Stimulated activated CD4-positive, alpha-beta T cell treated with anti-CD3 and anti-CD28 coated beads, Interleukin-12 subunit alpha, Interleukin-12 subunit beta, amount 100 ng/mL, for 48 hours (primary cell): ENCODE measurements around the gene PTBP1.
A peak's percentile ranks its signal among the peaks of the same experiment; 100 is the strongest.

Experiments used
- DNase-seq, 3 donors: peaks; one replicate each; pipeline ENCODE4 v3.0.0-alpha.2; 2020; ENCODE audit warnings: low read depth in 2 of 3, low spot score in 1 of 3

Gene PTBP1

DNA sequence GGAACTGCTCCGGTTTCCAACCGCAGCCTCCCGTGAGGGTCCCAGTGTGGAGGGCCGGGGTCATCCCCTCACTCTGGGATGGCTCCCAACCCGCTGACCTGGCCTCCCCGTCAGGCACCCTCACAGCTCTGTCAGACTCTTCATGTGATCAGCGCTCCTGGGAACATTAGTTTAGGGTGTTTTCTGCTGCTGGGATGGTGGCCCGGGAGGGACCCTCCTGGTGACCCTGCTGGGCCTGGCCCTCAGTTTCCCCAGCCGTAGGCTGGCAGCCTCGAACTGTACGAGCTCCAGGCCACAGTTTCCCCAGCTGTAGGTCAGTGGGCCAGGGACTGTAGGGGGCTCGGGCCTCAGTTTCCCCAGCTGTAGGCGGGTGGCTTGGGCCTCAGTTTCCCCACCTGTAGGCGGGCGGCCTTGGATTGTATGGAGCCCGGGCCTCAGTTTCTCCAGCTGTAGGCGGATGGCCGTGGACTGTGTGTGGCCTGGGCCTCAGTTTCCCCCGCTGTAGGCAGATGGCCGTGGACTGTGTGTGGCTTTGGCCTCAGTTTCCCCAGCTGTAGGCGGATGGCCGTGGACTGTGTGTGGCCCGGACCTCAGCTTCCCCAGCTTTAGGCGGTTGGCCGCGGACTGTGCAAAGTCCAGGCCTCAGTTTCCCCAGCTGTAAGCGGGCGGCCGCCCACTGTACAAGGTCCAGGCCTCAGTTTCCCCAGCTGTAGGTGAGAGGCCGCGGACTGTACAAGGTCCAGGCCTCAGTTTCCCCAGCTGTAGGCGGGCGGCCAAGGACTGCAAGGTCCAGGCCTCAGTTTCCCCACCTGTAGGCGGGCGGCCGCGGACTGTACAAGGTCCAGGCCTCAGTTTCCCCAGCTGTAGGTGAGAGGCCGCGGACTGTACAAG, 1.3 kb upstream of the PTBP1 start:
- DNase-seq: no peak

DNA sequence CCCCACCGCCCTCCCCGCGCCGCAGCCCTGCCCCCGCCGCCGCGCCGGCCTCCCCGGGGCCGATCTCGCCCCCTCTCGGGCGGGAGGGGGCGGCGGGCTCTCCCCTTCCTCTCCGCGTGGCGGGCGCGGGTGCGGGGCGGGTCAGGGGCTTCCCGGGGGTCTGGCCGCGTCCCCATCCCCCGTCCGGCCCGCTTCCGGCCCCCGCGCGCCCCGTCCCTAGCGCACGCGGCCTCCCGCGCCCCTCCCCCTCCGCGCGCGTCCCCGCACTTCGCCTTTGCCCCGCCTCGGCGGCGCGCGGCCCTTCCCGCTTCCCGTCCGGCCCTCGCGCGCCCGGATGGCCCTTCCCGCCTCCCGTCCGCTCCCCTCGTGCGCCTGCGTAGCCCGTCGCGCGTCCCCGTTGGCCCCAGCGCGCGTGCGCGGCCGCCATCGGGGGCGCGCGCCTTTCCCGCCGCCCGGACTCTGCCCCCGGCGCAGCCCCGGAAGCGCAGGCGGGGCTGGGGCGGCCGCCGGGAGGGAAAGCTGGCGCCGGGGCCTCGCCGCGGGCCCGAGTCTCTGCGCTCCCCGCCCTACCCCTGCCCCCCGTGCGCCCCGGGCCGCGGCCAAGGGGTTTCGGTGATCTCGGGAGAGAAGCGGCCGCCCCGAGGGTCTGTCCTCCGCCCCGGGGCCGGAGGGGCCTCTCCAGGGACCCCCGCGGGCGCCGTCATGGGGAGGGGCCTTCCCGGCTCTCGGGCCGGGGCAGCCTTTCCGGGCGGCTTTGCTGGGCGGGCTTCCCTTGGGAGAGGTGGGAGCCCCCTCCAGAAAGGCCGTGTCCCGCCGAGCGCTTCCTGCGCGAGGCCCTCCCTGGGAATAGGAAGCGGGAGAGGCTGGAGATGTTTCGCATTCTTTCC, 519 bp downstream of the PTBP1 start:
- peak; percentile 72 to 90 (median 84) for DNase-seq

DNA sequence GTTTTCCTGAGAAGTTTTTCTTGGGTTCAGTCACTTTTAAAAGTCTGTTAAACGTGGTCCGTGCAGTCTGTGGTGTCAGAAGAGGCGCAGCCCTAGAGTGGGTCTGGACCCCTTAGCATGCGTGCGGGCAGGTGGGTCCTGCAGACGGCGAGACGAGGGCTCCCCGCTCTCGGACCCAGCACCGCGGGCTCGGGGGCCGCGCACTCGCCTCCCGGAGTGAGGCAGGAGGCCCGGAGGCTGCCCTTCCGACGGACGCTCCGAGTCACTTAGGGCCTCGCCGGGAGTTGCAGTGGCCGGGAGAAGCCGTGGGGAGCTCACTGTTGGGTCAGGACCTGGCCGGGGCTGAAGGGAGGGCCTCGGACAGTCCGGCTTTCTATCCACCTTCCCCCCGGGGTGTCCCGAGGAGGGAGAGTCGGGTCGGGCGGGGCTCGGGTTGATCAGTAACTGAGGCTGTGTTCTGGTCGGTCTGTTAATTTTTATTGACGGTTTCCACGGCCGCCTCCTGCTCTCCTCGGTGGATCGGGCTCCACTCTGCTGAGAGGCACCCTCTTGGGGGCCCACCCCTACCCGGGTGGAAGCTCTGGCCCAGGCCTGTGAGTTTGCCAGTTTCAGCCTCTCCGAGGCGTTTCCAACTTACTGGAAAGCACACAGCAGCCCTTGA, 1.3 kb downstream of the PTBP1 start:
- DNase-seq: no peak

DNA sequence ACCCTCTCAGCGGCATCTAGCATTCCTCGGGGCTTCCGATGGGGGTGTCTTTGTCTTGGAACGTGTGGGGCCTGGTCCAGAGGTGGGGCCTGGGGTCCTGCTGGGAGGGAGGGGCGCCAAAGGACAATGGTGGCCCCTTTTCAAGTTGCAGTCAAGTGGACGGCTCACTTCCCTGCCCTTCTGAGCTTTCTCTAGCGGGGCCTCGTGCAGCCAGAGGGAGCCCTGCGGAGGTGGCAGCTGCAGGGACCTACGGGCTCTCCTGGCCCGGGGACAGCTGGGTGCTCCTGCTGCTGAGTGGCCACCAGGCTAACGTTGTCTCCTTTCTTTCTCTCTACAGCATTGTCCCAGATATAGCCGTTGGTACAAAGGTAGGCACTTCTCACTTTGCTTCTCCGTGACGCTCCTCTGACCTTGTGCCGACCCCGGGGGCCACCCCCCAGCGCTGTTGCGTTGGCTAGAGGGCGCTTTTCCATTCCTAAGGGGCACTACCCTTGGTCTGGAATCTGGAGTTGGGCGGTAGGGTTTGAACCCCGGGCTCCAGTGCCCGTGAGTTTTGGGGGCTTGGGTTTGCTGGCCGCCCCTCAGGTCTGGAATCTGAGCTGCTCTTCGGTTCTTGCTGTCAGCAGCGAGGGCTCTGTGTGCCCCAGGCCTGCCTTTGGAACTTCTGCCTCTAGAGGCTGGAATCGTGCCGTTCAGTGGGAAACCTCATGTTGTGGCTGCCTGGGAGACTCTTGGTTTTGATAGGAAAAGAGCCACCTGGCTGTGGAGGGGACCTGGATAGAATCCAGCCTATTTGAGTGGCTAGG, 2.0 kb downstream of the PTBP1 start:
- DNase-seq: no peak

DNA sequence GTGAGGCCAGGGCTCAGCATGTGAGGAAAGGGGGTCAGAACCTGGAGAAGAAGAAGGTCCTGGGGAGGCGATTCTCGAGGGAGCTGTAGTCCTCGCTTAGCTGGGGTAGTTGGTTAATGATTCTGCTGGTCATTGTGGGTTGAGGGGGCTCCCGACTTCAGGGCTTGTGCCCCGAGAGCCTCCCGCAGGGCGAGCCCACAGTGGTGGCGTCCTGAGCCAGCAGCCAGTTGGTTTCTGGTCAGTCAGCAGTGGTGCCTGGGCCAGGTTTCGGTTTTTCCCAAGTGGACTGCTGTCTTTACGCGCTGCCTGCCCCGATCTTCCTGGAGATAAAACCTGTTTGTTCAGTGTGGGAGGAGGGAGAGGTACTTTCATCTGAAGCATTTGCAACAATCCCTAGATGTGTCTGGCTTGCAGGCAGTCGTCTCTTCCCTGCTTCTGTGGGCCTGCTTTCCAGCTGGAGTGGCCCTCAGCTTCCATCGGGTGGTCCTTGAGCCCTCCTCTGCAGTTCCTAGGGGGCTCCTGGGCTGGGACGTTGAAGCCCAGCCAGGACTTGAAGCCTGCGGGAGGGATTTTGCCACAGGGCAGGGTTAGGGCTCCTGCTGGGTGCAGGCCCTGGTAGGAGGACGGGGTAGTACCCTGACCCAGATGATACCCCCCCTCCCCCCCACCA, 3.2 kb downstream of the PTBP1 start:
- no peak for DNase-seq

DNA sequence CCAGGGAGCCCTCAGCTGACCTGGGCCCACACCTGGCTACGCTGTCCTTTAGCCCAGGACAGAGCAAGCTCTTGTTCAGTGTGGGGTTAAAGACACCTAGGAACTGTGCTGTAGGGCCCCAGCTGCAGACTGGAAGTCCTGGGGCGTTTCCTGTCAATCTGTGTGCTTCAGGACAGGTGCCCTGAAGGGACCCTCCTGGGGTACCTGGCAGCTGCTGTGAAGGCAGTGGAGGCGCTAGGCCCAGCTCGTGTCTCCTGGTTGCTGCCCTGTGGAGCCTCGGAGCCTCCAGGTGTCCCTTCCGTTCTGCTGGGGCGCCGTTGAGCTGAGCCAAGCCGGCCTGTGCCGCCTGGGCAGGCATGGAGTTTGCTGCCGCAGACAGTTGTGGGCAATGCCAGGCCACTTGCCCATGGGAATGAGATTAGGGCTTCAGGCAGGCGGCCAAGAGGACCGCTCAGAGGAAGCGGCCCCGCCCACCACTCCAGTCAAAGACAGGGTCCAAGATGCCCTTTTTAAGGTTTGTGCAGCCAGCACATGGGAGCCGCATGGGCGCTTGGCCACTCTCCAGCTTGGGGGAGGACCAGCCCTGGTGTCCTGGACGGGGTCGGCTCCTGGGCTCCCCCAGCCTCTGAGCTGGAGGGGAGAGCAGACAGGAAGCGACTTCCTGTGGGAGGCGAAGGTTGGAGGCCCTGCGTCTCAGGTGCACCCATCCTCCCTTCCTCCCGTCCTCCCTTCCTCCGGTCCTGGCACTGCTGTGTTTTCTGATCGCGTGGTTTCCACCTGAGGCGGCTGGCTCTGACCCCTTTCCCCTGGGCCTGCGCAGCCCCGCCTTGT, 4.0 kb downstream of the PTBP1 start:
- DNase-seq: no peak

DNA sequence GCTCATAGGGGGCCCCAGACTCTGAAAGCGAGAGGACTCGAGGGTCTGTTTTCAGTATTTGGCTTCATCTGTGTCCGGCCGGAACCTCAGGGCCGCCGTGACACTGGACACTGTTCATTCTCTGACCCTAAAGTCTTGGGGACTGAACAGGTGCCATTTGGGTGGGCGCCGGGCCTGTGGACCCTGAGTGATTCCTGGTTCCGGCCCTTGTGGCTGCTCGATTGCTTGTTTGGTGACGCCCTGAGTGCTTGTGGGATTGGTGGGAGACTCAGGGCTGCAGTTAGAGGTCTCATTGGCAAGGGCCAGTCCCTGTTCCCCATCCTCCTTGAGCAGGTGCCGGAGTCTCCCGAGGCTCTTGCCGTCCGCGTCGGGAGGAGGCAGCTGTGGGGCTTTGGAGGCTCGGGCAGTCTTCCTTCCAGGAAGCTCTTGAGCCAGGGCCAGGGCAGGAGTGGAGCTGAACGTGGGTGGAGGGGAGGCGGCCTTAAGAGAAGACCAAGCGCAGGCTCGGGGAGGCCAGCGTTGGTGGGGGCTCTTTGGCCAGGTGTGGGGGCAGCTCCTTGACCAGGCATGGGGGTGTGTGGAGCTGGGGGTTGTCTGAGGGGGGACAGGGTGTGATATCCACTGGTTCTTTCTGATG, 4.7 kb downstream of the PTBP1 start:
- no peak for DNase-seq

DNA sequence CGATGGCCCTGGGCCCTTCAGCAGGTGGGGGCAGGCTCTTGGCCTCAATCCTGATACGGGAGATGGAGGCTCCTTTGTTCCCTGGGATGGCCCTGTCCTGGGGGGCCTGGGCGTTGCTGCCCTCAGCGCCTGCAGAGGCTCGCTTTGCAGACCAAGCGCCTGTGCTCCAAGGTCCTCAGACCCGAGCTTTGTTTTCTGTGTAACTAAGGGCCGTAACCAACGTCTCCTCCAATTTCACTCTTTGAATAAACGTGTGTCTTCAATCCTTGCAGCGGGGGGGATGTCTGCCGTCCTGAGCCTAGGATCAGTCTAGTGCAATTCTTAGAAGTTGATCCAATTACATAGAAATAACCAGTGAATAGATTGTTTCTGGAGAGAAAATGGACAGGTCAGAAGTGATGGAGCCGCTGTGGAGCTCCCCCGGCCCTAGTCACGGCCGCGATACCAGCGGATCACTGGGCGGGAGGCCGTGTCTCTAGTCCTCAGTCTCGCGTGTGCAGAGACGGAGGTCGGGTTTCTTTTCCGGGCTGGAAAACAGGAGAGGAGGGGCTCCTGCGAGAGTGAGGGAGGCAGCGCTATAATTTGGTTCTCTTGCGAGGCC, 5.3 kb downstream of the PTBP1 start:
- DNase-seq: no peak

DNA sequence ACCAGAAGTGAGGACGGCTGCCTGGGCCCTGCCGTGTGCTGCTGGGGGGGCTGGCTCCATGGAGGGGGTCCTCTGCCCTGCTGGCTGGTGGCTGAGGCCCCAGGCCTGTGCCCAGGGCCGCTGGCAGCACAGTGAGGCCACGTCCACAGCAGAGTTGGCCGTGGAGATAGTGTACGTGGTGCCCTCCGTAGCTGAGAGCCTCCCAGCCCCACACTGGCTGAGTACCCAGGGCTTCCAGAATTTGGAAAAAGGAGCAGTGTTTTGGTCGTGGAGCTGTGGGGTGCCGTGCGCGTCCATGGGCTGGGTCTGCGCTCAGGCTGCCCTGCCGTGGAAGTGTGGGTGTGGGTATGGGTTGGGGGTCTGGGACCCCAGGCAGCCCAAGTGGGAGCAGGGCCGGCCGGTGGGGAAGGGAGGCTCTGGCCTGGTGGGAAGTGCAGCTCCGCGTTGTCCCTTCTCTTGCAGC, 5.9 kb downstream of the PTBP1 start:
- no peak for DNase-seq

DNA sequence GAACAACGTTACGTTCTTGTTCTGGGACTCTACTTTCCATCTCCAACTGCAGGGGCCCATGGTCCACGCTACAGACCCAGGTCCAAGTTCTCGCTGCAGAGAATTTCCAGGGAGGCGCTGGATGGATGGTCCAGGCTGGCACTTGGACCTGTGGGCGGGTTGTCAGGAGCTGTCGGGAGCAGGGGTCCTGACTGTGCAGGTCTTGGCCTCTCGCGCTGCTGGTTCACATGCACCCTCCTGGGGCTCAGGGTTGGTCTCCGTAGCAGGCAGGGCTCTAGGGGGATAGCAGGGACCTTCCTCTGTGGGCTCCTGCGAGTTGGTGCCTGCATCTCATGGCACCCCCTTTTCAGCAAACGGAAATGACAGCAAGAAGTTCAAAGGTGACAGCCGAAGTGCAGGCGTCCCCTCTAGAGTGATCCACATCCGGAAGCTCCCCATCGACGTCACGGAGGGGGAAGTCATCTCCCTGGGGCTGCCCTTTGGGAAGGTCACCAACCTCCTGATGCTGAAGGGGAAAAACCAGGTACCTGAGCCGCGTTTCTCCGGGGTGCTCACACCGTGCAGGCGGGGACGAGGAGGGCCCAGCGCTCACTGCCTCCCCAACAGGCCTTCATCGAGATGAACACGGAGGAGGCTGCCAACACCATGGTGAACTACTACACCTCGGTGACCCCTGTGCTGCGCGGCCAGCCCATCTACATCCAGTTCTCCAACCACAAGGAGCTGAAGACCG, 6.6 kb downstream of the PTBP1 start:
- no peak for DNase-seq

DNA sequence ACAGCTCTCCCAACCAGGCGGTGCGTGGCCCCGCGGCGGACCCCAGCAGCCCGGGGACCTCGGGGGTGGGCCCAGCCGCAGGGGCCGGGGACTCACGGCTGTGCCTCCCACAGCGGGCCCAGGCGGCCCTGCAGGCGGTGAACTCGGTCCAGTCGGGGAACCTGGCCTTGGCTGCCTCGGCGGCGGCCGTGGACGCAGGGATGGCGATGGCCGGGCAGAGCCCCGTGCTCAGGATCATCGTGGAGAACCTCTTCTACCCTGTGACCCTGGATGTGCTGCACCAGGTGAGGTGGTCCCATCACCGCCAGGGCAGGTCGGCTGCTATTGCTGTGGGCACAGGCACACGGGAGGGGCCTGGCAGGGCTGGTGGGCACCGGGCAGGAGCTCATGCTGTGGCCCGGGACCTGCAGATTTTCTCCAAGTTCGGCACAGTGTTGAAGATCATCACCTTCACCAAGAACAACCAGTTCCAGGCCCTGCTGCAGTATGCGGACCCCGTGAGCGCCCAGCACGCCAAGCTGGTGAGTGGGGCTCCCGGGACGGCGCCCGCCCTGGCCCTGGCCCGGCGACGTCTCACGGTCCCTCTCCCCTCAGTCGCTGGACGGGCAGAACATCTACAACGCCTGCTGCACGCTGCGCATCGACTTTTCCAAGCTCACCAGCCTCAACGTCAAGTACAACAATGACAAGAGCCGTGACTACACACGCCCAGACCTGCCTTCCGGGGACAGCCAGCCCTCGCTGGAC, 7.3 kb downstream of the PTBP1 start:
- no peak for DNase-seq

DNA sequence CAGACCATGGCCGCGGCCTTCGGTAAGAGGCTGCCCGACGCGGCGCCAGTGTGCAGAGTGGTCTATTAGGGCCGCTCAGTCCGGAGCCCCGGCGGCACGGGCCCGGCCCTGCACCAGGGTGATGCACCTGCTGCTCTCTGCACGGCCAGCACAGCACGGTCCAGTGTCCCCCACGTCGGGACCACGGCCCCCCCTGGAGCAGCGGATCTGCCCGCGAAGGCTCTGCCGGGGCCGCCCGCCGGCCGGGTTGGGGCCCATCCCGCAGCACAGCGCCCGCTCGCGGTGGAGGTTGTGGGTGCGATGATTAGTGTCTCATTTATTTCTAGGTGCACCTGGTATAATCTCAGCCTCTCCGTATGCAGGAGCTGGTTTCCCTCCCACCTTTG, 7.9 kb downstream of the PTBP1 start:
- DNase-seq: no peak

DNA sequence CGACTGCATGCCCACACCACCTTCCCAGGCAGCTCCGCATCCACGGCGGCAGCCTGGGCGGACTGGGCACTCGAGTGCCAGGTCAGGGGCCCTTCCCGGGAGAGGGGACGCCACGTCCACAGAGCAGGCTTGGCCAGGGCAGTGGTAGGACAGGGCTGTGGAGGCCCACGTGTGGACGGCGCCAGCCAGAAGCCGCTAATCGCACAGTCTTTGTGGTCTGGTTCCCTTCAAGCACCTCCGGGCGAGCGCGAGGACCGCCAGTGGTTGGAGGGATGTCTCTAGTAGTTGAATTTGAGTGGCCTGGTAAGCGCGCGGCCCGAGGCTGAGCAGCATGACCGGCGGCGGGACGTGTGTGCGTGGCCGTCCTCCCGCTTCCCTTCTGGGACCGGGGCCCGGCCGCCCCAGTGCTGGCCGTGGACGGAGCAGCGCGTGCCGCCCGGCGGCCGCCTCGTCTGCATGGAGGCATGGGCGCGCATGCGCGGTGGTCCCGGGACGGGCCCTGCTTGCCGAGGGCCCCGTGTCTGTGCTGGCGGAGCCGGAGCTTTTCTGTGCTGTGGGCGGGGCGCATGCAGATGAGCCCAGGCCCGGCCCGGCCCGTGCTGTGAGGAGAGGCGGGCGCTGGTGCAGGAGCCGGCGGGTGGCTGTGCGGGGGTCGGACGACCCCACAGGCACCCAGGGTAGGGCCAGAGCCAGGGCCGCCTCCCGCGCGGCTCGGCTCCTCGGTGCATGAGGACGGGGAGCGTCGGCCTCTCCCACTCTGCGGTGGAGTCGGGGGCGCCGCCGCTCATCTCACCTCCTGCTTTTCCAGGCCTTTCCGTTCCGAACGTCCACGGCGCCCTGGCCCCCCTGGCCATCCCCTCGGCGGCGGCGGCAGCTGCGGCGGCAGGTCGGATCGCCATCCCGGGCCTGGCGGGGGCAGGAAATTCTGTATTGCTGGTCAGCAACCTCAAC, 8.6 kb downstream of the PTBP1 start:
- DNase-seq: no peak

DNA sequence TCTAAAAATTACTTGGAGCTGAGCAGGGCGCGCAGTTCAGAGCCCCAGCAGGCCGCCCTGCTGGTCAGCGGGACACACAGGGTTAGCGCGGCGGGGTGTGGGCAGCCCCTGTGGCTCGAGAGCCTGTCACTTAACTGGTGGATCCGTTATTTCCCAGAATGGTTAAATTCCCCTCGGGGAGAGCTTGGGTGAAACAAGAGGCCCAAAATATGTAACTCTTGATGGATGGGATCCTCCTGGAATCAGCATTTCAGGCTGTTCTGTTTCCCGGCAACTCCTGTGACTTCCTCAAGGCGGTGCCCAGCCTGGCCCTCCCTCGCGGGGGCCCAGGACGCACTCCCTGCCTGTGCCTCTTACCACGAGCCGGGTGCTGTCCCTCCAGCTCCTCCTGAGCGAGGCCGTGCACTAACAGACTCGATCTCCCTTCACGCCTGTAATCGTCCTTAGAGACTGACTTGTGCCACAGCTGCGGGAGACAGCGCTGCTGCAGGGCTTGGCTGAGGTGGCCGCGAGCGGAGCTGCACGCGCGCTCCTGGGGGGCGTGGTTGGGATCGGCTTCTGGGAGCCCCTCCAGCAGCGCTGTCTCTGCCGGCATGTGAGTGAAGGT, 9.7 kb downstream of the PTBP1 start:
- DNase-seq: no peak

DNA sequence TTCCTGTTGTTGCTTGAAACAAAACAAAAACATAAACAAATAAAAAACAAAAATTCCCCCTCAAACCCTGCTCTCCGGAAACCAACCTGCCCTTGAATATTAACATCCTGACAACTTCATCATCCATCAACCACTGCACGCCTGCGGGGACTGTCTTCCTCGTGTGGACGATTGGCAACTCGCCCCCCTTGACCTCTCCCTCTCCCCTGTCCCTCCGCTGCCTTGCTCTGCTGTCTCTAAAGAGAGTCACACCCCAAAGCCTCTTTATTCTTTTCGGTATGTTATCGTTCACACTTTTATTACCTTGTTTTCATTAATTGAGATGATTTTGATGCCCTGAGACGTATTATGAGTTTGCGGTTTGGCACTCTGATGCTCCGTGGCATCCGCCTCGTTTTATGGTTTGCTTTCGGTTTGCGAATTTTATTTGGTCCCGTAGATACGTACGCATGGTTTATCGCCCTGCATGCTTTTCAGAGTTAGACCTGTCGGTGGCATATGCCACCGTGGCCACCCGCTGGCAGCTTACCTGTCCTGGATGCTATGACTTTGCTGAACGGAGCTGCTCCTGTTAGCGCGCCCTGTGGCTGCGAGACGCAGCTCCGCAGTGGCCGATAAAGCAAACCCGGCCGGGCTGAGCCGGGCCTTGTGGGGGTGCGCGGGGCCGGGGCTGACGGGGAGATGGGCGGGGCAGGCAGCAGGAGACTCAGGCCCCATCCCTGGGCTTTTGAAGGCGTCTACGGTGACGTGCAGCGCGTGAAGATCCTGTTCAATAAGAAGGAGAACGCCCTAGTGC, 10.6 kb downstream of the PTBP1 start:
- DNase-seq: no peak
